Gastrocnemius medialis (tissue), 4 donors: ENCODE data around the gene PPM1E. TPM values are rescaled to one million over a fixed set of nuclear protein-coding genes. Genes with fewer than 3 reads are reported as not detected.

Experiments used
- ATAC-seq, 2 donors: fragments of 150-250 bp; one replicate each; pipeline ENCODE4 v1.9.1; 2016
- DNase-seq, 2 donors: peaks; one replicate each; pipeline ENCODE4 v3.0.0-alpha.2; 2019
- H3K27ac ChIP-seq, 4 donors: fragments of 200-600 bp; sonication (generic); 1 replicate in 1 of 4; 2 replicates in 3 of 4; pipeline ENCODE4 v1.5.1; 2016 to 2018; ENCODE audit warnings: mild to moderate bottlenecking in 2 of 4, moderate library complexity in 1 of 4
- H3K27me3 ChIP-seq, 3 donors: fragments of 200-600 bp; sonication (generic) in 2 of 3; 1 replicate in 1 of 3; 2 replicates in 2 of 3; pipeline versions ENCODE4 v1.5.1 to v1.6.0; 2016 to 2019; ENCODE audit warnings: mild to moderate bottlenecking in 1 of 3, moderate library complexity in 1 of 3
- H3K36me3 ChIP-seq, 2 donors: fragments of 200-600 bp; sonication (generic) in 1 of 2; one replicate each; pipeline ENCODE4 v1.5.1; 2017 to 2018
- H3K4me1 ChIP-seq, 2 donors: fragments of 200-600 bp; sonication (generic) in 1 of 2; one replicate each; pipeline ENCODE4 v1.5.1; 2016 to 2017; ENCODE audit warnings: mild to moderate bottlenecking in 2 of 2
- H3K4me3 ChIP-seq, 4 donors: fragments of 200-600 bp; sonication (generic) in 3 of 4; 1 replicate in 1 of 4; 2 replicates in 3 of 4; pipeline ENCODE4 v1.5.1; 2016 to 2019; ENCODE audit warnings: mild to moderate bottlenecking in 2 of 4
- H3K9me3 ChIP-seq, 3 donors: fragments of 200-600 bp; sonication (generic) in 2 of 3; 1 replicate in 1 of 3; 2 replicates in 2 of 3; pipeline ENCODE4 v1.5.1; 2016 to 2019
- POLR2A ChIP-seq, 2 donors: fragments of 450-650 bp; IDR thresholded peaks; one replicate each; pipeline ENCODE4 v1.6.1; 2017; ENCODE audit warnings: antibody characterized with exemption in 2 of 2, mild to moderate bottlenecking in 2 of 2, moderate library complexity in 2 of 2
- in situ Hi-C, 4 donors: fragments of 200-750 bp; cut with MboI; loops; one replicate each; pipeline versions ENCODE4 v1.15.0 to v1.8.0; 2017; ENCODE audit warnings: low sequenced_read_pairs in 4 of 4
- intact Hi-C: fragments of 100-400 bp; cut with DNase I; formaldehyde crosslinking; loops from one replicate; pipeline ENCODE4 v1.15.1; 2023; ENCODE audit warnings: low total_unique reads
- total RNA-seq, 4 donors: library from RNA; depleted of rRNA; stranded (reverse); fragments of >200 nt; gene quantifications; one replicate each; pipeline versions ENCODE4 v1.1.0 to v1.2.3, GENCODE V29; 2016
- TF ChIP-seq, protein P1 (sequence below), 5 experiments: fragments of 450-650 bp in 3 of 5; fragments of 200-600 bp in 2 of 5; sonication (generic) in 2 of 5; IDR thresholded peaks in 4 of 5; conservative IDR thresholded peaks in 1 of 5; 1 replicate in 4 of 5; 2 replicates in 1 of 5; pipeline ENCODE4 v1.5.1; 2016 to 2019; ENCODE audit warnings: antibody characterized with exemption in 5 of 5, mild to moderate bottlenecking in 3 of 5, moderate library complexity in 3 of 5

PPM1E gene
- total RNA-seq, 4 donors from 2014 or later = 0.04 to 0.07 TPM; not detected in 2

DNA sequence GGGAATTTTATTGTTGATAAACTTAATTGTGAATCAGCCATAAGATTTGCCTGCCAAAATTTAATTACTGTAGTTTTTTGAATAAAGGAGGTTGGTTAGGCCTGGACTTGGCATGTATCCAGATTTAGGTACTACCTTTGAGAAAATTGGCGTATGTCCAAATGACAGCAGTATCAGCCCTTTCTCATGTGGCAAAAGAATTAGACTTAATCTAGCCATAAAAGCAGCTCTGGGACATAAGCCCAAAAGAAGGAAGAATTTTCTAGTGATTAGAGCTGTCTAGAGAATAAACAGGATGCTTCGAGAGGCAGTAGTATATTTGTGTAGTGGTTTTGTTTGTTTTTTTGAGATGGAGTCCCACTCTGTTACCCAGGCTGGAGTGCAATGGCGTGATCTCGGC, 27.7 kb downstream of the PPM1E start:
- TF ChIP-seq POLR2A (IDR thresholded peaks at IDR 0.05) = no peak
- TF ChIP-seq, protein P1, sequence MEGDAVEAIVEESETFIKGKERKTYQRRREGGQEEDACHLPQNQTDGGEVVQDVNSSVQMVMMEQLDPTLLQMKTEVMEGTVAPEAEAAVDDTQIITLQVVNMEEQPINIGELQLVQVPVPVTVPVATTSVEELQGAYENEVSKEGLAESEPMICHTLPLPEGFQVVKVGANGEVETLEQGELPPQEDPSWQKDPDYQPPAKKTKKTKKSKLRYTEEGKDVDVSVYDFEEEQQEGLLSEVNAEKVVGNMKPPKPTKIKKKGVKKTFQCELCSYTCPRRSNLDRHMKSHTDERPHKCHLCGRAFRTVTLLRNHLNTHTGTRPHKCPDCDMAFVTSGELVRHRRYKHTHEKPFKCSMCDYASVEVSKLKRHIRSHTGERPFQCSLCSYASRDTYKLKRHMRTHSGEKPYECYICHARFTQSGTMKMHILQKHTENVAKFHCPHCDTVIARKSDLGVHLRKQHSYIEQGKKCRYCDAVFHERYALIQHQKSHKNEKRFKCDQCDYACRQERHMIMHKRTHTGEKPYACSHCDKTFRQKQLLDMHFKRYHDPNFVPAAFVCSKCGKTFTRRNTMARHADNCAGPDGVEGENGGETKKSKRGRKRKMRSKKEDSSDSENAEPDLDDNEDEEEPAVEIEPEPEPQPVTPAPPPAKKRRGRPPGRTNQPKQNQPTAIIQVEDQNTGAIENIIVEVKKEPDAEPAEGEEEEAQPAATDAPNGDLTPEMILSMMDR (IDR thresholded peaks at IDR 0.05 in 4 of 5, conservative IDR thresholded peaks at IDR 0.05 in 1 of 5) = no peak
- ATAC-seq (no peak), DNase-seq (no peak)
- H3K27ac ChIP-seq = no peak overlapping the region
- no peaks in the 10 kb centered on the region for H3K4me1 ChIP-seq
- no peaks in the 10 kb centered on the region for H3K36me3 ChIP-seq
- intact Hi-C loops = no loop called here
- H3K9me3 ChIP-seq = no peaks in the 10 kb centered on the region
- H3K4me3 ChIP-seq = no peak overlapping the region
- no peaks in the 10 kb centered on the region for H3K27me3 ChIP-seq
- in situ Hi-C loops = no loop called here

DNA sequence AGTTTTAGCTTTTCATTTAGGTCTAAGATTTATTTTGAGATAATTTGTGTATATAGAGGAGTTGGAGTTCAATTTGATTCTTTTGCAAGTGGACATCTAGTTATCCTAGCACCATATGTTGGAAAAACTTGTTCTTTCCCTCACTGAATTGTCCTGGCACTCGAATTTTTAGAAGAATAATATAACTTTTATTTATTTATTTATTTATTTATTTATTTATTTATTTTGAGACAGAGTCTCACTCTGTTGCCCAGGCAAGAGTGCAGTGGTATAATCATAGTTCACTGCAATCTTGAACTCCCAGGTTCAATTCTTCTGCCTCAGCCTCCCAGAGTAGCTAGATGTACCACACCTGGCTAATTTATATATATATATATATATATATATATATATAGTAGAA, 29.4 kb downstream of the PPM1E start:
- Histone ChIP-seq H3K4me3 (no peak overlapping the region), H3K27me3 (no peaks in the 10 kb centered on the region), H3K9me3 (no peaks in the 10 kb centered on the region), H3K36me3 (no peaks in the 10 kb centered on the region), H3K4me1 (no peaks in the 10 kb centered on the region), H3K27ac (no peak overlapping the region)
- no peak for DNase-seq
- intact Hi-C loops = no loop called here
- in situ Hi-C loops = no loop called here
- ATAC-seq = no peak
- TF ChIP-seq, protein P1 (IDR thresholded peaks at IDR 0.05 in 4 of 5, conservative IDR thresholded peaks at IDR 0.05 in 1 of 5) = no peak
- no peak for TF ChIP-seq POLR2A (IDR thresholded peaks at IDR 0.05)

DNA sequence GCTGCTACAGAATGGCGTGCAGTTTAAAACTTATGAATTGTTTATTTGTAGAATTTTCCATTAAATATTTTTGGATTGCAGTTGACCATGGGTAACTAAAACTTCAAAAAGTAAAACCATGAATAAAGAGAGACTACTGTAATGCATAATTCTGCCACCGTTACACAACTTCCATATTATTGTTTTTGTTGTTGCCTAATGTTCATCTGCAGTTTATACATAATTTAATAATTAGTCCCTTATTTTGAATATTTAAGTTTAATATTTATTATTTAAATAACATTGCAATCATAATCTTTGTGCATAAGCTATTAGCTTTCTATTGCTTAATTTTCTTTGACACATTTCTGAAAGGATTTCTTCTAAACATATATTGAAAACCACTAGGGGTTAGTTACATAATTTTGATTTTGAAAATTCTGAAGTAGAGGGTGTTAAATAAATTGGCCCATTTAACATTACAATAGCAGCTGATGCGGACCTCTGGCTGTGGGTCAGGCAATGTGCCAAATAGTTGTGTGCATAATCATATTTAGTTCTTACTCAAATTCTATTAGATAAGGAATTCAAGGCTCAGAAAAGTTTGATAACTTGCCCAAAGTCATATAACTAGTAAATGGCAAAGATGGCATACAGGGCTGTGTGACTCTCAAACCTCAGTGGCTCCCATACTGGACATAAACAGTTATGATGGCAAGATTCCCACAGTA, 31.1 kb downstream of the PPM1E start:
- ATAC-seq = no peak

DNA sequence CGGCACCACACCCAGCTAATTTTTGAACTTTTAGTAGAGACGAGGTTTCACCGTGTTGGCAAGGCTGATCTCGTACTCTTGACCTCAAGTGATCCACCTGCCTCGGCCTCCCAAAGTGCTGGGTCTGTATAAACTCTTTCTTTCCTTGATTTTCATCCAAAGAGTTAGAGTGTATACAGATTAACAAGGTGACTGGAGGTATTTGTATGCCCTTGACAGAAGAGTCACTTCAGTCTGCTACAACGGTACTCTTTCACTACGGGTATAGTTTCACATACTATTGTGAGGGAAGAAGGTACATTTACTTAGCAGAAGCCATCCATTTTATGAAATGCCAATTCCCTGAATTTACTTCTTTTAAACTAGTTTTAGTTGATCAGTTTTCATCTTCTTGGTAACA, 32.5 kb downstream of the PPM1E start:
- ATAC-seq = no peak
- intact Hi-C loops (no loop called here), in situ Hi-C loops (no loop called here)
- H3K9me3 ChIP-seq = no peaks in the 10 kb centered on the region
- DNase-seq = no peak
- no peak overlapping the region for H3K4me3 ChIP-seq
- no peaks in the 10 kb centered on the region for H3K27me3 ChIP-seq
- no peak overlapping the region for H3K27ac ChIP-seq
- no peaks in the 10 kb centered on the region for H3K4me1 ChIP-seq
- TF ChIP-seq POLR2A (IDR thresholded peaks at IDR 0.05) = no peak
- H3K36me3 ChIP-seq = no peaks in the 10 kb centered on the region

More for the DNA sequence above, 31.1 kb downstream of the PPM1E start:
- intact Hi-C loops = no loop called here
- Histone ChIP-seq H3K4me3 (no peak overlapping the region), H3K36me3 (no peaks in the 10 kb centered on the region), H3K27me3 (no peaks in the 10 kb centered on the region), H3K9me3 (no peaks in the 10 kb centered on the region), H3K27ac (no peak overlapping the region), H3K4me1 (no peaks in the 10 kb centered on the region)
- in situ Hi-C loops = no loop called here
- TF ChIP-seq, protein P1 (IDR thresholded peaks at IDR 0.05 in 4 of 5, conservative IDR thresholded peaks at IDR 0.05 in 1 of 5) = no peak
- TF ChIP-seq POLR2A (IDR thresholded peaks at IDR 0.05) = no peak
- no peak for DNase-seq

DNA sequence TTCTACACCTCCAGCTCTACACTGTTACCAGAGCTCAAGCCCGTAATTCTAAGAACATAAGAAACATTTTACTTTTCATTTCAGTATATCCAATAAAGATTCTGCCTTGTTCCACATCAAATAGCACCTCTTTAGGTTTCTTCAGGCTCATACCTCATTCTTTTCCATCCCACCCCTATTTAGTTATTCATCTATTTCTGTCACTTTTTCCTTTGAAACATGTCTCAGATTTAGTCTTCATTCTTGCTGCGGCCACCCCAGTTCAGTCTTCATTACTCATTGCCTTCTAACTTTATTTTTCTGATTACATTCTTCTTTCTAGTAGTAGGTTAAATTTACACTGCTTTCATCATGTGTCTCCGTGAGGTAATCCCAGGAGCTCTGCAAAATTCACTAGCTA, 33.5 kb downstream of the PPM1E start:
- Histone ChIP-seq H3K9me3 (no peaks in the 10 kb centered on the region), H3K4me3 (no peak overlapping the region), H3K27ac (no peak overlapping the region), H3K36me3 (no peaks in the 10 kb centered on the region), H3K4me1 (no peaks in the 10 kb centered on the region), H3K27me3 (no peaks in the 10 kb centered on the region)
- ATAC-seq (no peak), DNase-seq (no peak)
- TF ChIP-seq, protein P1 (IDR thresholded peaks at IDR 0.05 in 4 of 5, conservative IDR thresholded peaks at IDR 0.05 in 1 of 5) = no peak
- TF ChIP-seq POLR2A (IDR thresholded peaks at IDR 0.05) = no peak
- intact Hi-C loops (no loop called here), in situ Hi-C loops (no loop called here)
